Measurements from ENCODE around the gene FAM118B. TPM values are rescaled to one million over a fixed set of nuclear protein-coding genes. Genes with fewer than 3 reads are reported as not detected.

FAM118B gene
- polyA plus RNA-seq (2011; rRNA removed) (14.2 and 24.5 TPM in 2 replicates), polyA minus RNA-seq (2011; rRNA and poly(A)+ RNA removed) (5.2 and 5.5 TPM in 2 replicates)

GRCh38 chr11:126211236-126212088 lies at the start of gene FAM118B, which contains the start of gene RPUSD4:
TSS of gene FAM118B (plus strand) at chr11:126211782. CDS start at chr11:126235002, 23,220 bp downstream.
TSS of gene RPUSD4 (minus strand) at chr11:126211650. CDS start at chr11:126211638, 12 bp downstream.
- Histone ChIP-seq H3K4me3 (ENCODE audit: low read depth, low read length) (peak within 1 kb of the TSS; percentile 68), H3K27me3 (ENCODE audit: control insufficient read depth, insufficient read depth, low read length) (no peaks in the 10 kb centered on the region), H3K36me3 (ENCODE audit: control insufficient read depth, insufficient read depth, low read length) (peaks cover 2% of the 10 kb centered on the region)
- POLR2A ChIA-PET = no interaction called here
- DNase-seq (ENCODE audit: low read depth) = peak; percentile 82
- TF ChIP-seq CTCF (IDR thresholded peaks at IDR 0.05; ENCODE audit: insufficient read depth, low read depth, low read length) = no peak
- CTCF ChIA-PET = interaction anchor here (0.6 kb wide), 1 partner anchor 174 kb away, joined by 3 read pairs; no protein-coding TSS in a partner anchor

GRCh38 chr11:126162306-126163030 lies 49.1 kb upstream of the FAM118B start:
- ChIA-PET POLR2A (interaction anchor here (1.0 to 1.1 kb wide), 2 partner anchors 9 to 48 kb away, joined by 4 to 6 read pairs; no protein-coding TSS in a partner anchor), CTCF (interaction anchor here (1.6 kb wide), 1 partner anchor 9 kb away, joined by 4 read pairs; no protein-coding TSS in a partner anchor)
- Histone ChIP-seq H3K4me3 (ENCODE audit: low read depth, low read length) (no peak overlapping the region), H3K36me3 (ENCODE audit: control insufficient read depth, insufficient read depth, low read length) (no peaks in the 10 kb centered on the region), H3K27me3 (ENCODE audit: control insufficient read depth, insufficient read depth, low read length) (peaks cover 3% of the 10 kb centered on the region)
- no peak for DNase-seq (ENCODE audit: low read depth)
- no peak for TF ChIP-seq CTCF (IDR thresholded peaks at IDR 0.05; ENCODE audit: insufficient read depth, low read depth, low read length)

GRCh38 chr11:126163074-126163700 lies 48.4 kb upstream of the FAM118B start:
- CTCF ChIA-PET = interaction anchor here (0.9 to 1.6 kb wide), 3 partner anchors 9 to 20 kb away, joined by 3 to 4 read pairs (median 3); no protein-coding TSS in a partner anchor
- peak; percentile 26; the same call in 1 of the 2 replicates for TF ChIP-seq CTCF (IDR thresholded peaks at IDR 0.05; ENCODE audit: insufficient read depth, low read depth, low read length)
- DNase-seq (ENCODE audit: low read depth) = peak; percentile 91
- peaks cover 7% of the 10 kb centered on the region for H3K27me3 ChIP-seq (ENCODE audit: control insufficient read depth, insufficient read depth, low read length)
- no peak overlapping the region for H3K4me3 ChIP-seq (ENCODE audit: low read depth, low read length)
- POLR2A ChIA-PET = interaction anchor here (0.5 to 1.1 kb wide), 3 partner anchors 10 to 49 kb away, joined by 3 to 6 read pairs (median 4); no protein-coding TSS in a partner anchor
- H3K36me3 ChIP-seq (ENCODE audit: control insufficient read depth, insufficient read depth, low read length) = no peaks in the 10 kb centered on the region

- no peak for TF ChIP-seq CTCF (IDR thresholded peaks at IDR 0.05; ENCODE audit: insufficient read depth, low read depth, low read length)
- DNase-seq (ENCODE audit: low read depth) = no peak
- ChIA-PET POLR2A (interaction anchor here (1.1 kb wide), 1 partner anchor 11 kb away, joined by 6 read pairs; no protein-coding TSS in a partner anchor), CTCF (interaction anchor here (0.9 to 1.1 kb wide), 2 partner anchors 17 to 21 kb away, joined by 3 read pairs; no protein-coding TSS in a partner anchor)
- no peak overlapping the region for H3K4me3 ChIP-seq (ENCODE audit: low read depth, low read length)
- H3K27me3 ChIP-seq (ENCODE audit: control insufficient read depth, insufficient read depth, low read length) = peaks cover 4% of the 10 kb centered on the region
- H3K36me3 ChIP-seq (ENCODE audit: control insufficient read depth, insufficient read depth, low read length) = no peaks in the 10 kb centered on the region
Observed at GRCh38 chr11:126163779-126164178, 47.8 kb upstream of the FAM118B start.

Measured in BJ (cell line).